HepG2 (cell line): ENCODE data around the gene NKX1-1. TPM values are rescaled to one million over a fixed set of nuclear protein-coding genes. Genes with fewer than 3 reads are reported as not detected.

Experiments
- ATAC-seq: fragments of 200-7000 bp; cut with Tn5 transposase; 3 replicates; pipeline ENCODE4 v1.9.1; 2020; ENCODE audit warnings: mild to moderate bottlenecking, moderate library complexity
- BruUV-seq: library from RNA; stranded (reverse); fragments of 400-500 nt; replicated peaks from 2 replicates; lab custom pipeline; 2021; lab: Mats Ljungman, UMichigan
- CTCF ChIA-PET: fragments of 300-600 bp; formaldehyde crosslinking; extraction: SDS; loops from one replicate; lab custom pipeline; 2021; ENCODE audit warnings: low total read pairs, inconsistent platforms, low intra/inter-chr PET ratio; lab: Yijun Ruan, JAX
- POLR2A ChIA-PET: fragments of 350-600 bp; sonication (Branson Sonifier 250); formaldehyde crosslinking; loops from one replicate; lab custom pipeline; 2020; ENCODE audit warnings: antibody characterized with exemption, inconsistent platforms; lab: Yijun Ruan, JAX
- DNase-seq: peaks from one replicate; pipeline ENCODE4 v3.0.0-alpha.2; 2015; ENCODE audit warnings: low spot score
- FAIRE-seq: peaks from 3 replicates; lab custom pipeline; 2011; peaks lifted over from hg19 to GRCh38; lab: Jason Lieb, UNC
- H2AFZ ChIP-seq: one replicate; pipeline ENCODE4 v1.6.1; 2011; ENCODE audit warnings: low read length, inconsistent platforms
- H3K27ac ChIP-seq: fragments of 300-600 bp; 3 replicates; pipeline ENCODE4 v1.8.0; 2011; ENCODE audit warnings: mixed run types, mild to moderate bottlenecking, mixed read lengths, low read length, inconsistent platforms; ENCODE audit not compliant: insufficient read depth; ENCODE audit errors: extremely low read length
- H3K27me3 ChIP-seq, 2 experiments: fragments of 200-600 bp in 1 of 2; 2 replicates in 1 of 2; 3 replicates in 1 of 2; pipeline versions ENCODE4 v1.6.0 to v1.8.0; 2011; ENCODE audit warnings: low read length in 2 of 2, mild to moderate bottlenecking in 2 of 2, moderate library complexity in 2 of 2, inconsistent platforms in 1 of 2; ENCODE audit not compliant: insufficient read depth in 2 of 2, control insufficient read depth in 1 of 2
- H3K36me3 ChIP-seq, 2 experiments: fragments of 200-600 bp in 1 of 2; replicated peaks in 1 of 2; 2 replicates in 1 of 2; 3 replicates in 1 of 2; pipeline versions ENCODE4 v1.5.1 to v1.8.0; 2011; ENCODE audit warnings: low read length in 2 of 2, inconsistent platforms in 1 of 2; ENCODE audit not compliant: insufficient read depth in 2 of 2, control insufficient read depth in 1 of 2
- H3K4me1 ChIP-seq: 2 replicates; pipeline ENCODE4 v1.5.1; 2012; ENCODE audit warnings: low read length, inconsistent platforms; ENCODE audit not compliant: insufficient read depth
- H3K4me2 ChIP-seq: 2 replicates; pipeline ENCODE4 v1.6.0; 2011; ENCODE audit warnings: low read depth, low read length, inconsistent platforms
- H3K4me3 ChIP-seq, 3 experiments: fragments of 200-600 bp in 1 of 3; sonication (generic), shearing (Covaris generic) in 1 of 3; replicated peaks in 1 of 3; 2 replicates each; pipeline ENCODE4 v1.5.1; 2011 to 2016; ENCODE audit warnings: low read length in 3 of 3, inconsistent platforms in 2 of 3, low read depth in 2 of 3, mild to moderate bottlenecking in 2 of 3, control low read depth in 1 of 3, mixed read lengths in 1 of 3; ENCODE audit not compliant: insufficient read depth in 1 of 3
- H3K79me2 ChIP-seq: one replicate; pipeline ENCODE4 v1.6.1; 2011; ENCODE audit warnings: low read length, inconsistent platforms; ENCODE audit not compliant: insufficient read depth
- H3K9ac ChIP-seq: 2 replicates; pipeline ENCODE4 v1.6.0; 2011; ENCODE audit warnings: mild to moderate bottlenecking, low read depth, low read length, inconsistent platforms; ENCODE audit not compliant: insufficient read depth
- H3K9me3 ChIP-seq: 2 replicates; pipeline ENCODE4 v1.5.1; 2012; ENCODE audit warnings: mild to moderate bottlenecking, low read length
- H4K20me1 ChIP-seq: 2 replicates; pipeline ENCODE4 v1.6.0; 2011; ENCODE audit warnings: inconsistent platforms, mild to moderate bottlenecking, low read length, moderate library complexity; ENCODE audit not compliant: insufficient read depth
- ASH2L ChIP-seq: fragments of 300-600, 200-600 bp; sonication (generic); IDR thresholded peaks from 2 replicates; pipeline ENCODE4 v1.7.0; 2017; ENCODE audit warnings: low read depth, mild to moderate bottlenecking, moderate library complexity, mixed read lengths, low read length; ENCODE audit not compliant: insufficient read length
- ATRX ChIP-seq: sonication (generic); formaldehyde crosslinking; IDR thresholded peaks from 2 replicates; pipeline ENCODE4 v1.4.0; 2020; ENCODE audit warnings: missing genetic modification reagents, borderline replicate concordance
- GLI4 ChIP-seq: sonication (generic); formaldehyde crosslinking; IDR thresholded peaks from 2 replicates; pipeline ENCODE4 v1.5.1; 2020; ENCODE audit warnings: missing genetic modification reagents, mild to moderate bottlenecking, moderate library complexity, borderline replicate concordance
- JUN ChIP-seq: sonication (generic); formaldehyde crosslinking; IDR thresholded peaks from 2 replicates; pipeline ENCODE4 v1.4.0; 2020; ENCODE audit warnings: mild to moderate bottlenecking, missing genetic modification reagents
- PHF5A ChIP-seq: IDR thresholded peaks from one replicate; pipeline ENCODE4 v1.6.1; 2018; ENCODE audit warnings: low read depth, missing genetic modification reagents; ENCODE audit not compliant: unreplicated experiment
- RELA ChIP-seq: sonication (generic); formaldehyde crosslinking; IDR thresholded peaks from 2 replicates; pipeline ENCODE4 v1.4.0; 2020; ENCODE audit warnings: missing genetic modification reagents
- ZNF251 ChIP-seq: sonication (generic); formaldehyde crosslinking; IDR thresholded peaks from 2 replicates; pipeline ENCODE4 v1.9.0; 2021; ENCODE audit warnings: mild to moderate bottlenecking, missing genetic modification reagents
- WGBS: methylation state at CpG from one replicate; pipeline ENCODE4 v1.1.6; 2017; ENCODE audit warnings: low lambda C conversion rate; 5-methylcytosine and 5-hydroxymethylcytosine counted together
- in situ Hi-C: cut with HindIII; loops from 2 replicates; pipeline ENCODE4 v1.10.0; 2017; ENCODE audit warnings: low pct_unique_long_range_greater_than_20kb; ENCODE audit not compliant: extremely low pct_ligation_motif_present
- intact Hi-C: fragments of 100-400 bp; cut with micrococcal nuclease; formaldehyde crosslinking; loops from one replicate; pipeline ENCODE4 v1.10.0; 2022; ENCODE audit not compliant: unreplicated experiment
- polyA plus RNA-seq, 8 experiments: library from polyadenylated mRNA; depleted of rRNA in 3 of 8; stranded (reverse) in 7 of 8; unstranded in 1 of 8; fragments of >200 nt; fragmentation: Illumina TruSeq in 4 of 8; extraction: Trizol in 4 of 8; gene quantifications; 2 replicates each; pipeline versions ENCODE4 v1.2.1 to v1.2.3, GENCODE V29; 2011 to 2016; ENCODE audit warnings: low read depth in 4 of 8, missing spikeins in 1 of 8, mixed read lengths in 1 of 8; ENCODE audit not compliant: insufficient read depth in 1 of 8
- total RNA-seq, 5 experiments: library from RNA; depleted of rRNA; stranded (reverse); fragments of >200 nt; fragmentation: Illumina TruSeq; extraction: Trizol; gene quantifications; 2 replicates each; pipeline ENCODE4 v1.2.3, GENCODE V29; 2016; ENCODE audit warnings: low read depth in 1 of 5
- TF ChIP-seq, protein P1 (sequence below): sonication (generic); formaldehyde crosslinking; IDR thresholded peaks from 2 replicates; pipeline ENCODE4 v1.5.0; 2020; ENCODE audit warnings: mild to moderate bottlenecking, missing genetic modification reagents

NKX1-1 gene
- total and polyA plus RNA-seq, 2 of the 13 experiments (the other 11 are each of a cell fraction or from before 2014, with no cell fraction given) = not detected

DNA sequence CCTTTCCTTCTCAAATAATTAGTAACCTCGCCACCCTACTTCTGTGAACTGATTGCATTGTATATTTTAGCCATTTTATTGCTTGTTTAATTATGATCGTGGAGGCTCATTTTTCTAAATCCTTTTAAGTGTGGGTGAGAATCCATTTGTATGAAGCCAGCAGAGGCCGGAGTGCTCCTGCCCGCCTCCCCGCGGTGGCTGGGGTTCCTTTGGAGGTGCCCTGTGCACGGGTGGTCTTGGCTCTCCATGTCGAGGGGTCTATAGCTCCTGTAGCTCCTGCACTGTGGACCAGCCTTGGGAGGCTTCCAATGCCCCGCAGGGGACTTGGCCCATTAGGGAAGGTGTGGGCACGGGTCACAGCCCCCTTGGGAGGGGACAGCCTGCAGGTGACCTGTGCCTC is 44.2 kb downstream of the NKX1-1 start:
- H3K4me2 ChIP-seq = no peak overlapping the region
- DNase-seq (no peak), ATAC-seq (no peak), FAIRE-seq (no peak)
- BruUV-seq = no TSS peak
- H3K79me2 ChIP-seq = no peaks in the 10 kb centered on the region
- H3K9ac ChIP-seq = no peak overlapping the region
- POLR2A ChIA-PET = no interaction called here
- 0 out of 2 replicates have a peak, but pooled peaks cover 3% of the 10 kb centered on the region for H4K20me1 ChIP-seq
- no peak overlapping the region for H2AFZ ChIP-seq
- no peak overlapping the region for H3K27ac ChIP-seq
- in situ Hi-C loops = no loop called here
- intact Hi-C loops = no loop called here
- no peaks in the 10 kb centered on the region for H3K27me3 ChIP-seq
- no peak for TF ChIP-seq ZNF251 (CRISPR knock-in tag)
- TF ChIP-seq JUN (CRISPR knock-in tag) = no peak
- no peak for TF ChIP-seq GLI4 (CRISPR knock-in tag)
- TF ChIP-seq ATRX (CRISPR knock-in tag) = no peak
- TF ChIP-seq ASH2L = no peak
- TF ChIP-seq, protein P1, sequence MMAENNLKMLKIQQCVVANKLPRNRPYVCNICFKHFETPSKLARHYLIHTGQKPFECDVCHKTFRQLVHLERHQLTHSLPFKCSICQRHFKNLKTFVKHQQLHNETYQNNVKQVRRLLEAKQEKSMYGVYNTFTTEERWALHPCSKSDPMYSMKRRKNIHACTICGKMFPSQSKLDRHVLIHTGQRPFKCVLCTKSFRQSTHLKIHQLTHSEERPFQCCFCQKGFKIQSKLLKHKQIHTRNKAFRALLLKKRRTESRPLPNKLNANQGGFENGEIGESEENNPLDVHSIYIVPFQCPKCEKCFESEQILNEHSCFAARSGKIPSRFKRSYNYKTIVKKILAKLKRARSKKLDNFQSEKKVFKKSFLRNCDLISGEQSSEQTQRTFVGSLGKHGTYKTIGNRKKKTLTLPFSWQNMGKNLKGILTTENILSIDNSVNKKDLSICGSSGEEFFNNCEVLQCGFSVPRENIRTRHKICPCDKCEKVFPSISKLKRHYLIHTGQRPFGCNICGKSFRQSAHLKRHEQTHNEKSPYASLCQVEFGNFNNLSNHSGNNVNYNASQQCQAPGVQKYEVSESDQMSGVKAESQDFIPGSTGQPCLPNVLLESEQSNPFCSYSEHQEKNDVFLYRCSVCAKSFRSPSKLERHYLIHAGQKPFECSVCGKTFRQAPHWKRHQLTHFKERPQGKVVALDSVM (CRISPR knock-in tag) = no peak
- no peak for TF ChIP-seq PHF5A
- TF ChIP-seq RELA (CRISPR knock-in tag) = no peak
- H3K36me3 ChIP-seq = peaks cover 1 to 19% of the 10 kb centered on the region in 2 experiments; a peak in 2 of 5 replicates
- no peaks in the 10 kb centered on the region for H3K9me3 ChIP-seq
- peaks cover 16% of the 10 kb centered on the region for H3K4me1 ChIP-seq
- H3K4me3 ChIP-seq = no peak overlapping the region
- CTCF ChIA-PET = no interaction called here
- WGBS = 94% methylated on average over 9 of the region's 10 CpGs
